ENCODE measurements around the gene AICDA.

DNA sequence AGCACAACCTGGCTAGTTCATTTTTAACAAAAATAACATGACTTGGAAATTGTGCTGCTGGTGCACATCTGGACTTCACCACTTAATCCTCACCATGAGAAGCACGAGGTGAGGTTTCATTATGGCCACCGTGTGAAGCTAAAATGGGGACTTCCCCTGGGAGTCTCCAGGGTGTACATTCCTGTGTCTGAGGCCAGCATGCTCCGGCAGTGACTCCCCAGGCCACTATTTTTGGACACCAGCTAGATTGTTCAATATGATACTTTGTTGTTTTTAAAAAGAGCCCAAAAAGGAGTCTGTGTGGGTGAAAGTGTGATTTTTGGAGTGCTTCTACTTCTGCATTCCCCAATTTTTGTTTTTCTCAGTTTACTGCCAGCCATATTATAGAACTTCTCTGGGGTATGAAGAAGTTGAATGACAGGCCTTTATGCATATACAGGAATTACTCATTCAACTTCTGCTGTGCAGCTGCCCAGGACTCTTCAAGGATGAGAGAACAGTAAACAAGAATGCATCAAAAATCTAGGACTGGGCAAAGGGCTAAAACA lies 16.9 kb upstream of the AICDA start:
- TF ChIP-seq EZH2 (IDR thresholded peaks at IDR 0.05): no peak
- no peak for TF ChIP-seq POLR2AphosphoS5 (IDR thresholded peaks at IDR 0.05; ENCODE audit: borderline replicate concordance, low read depth, low read length)
- no peak for TF ChIP-seq FOXP2 (optimal IDR thresholded peaks at IDR 0.05; ENCODE audit: control extremely low read depth, extremely low read length, insufficient read depth)
